Retina (tissue), 1 donor: ENCODE data around the gene SOCS7.
"Not testable (repeated sequence)": the region's sequence is repeated elsewhere in the genome, so short reads cannot be mapped to it uniquely, and the experiment has no call there.

Experiments used
- DNase-seq: peaks from one replicate; pipeline ENCODE4 v3.0.0-alpha.2; 2016

SOCS7 gene

GRCh38 chr17:38421871-38422827, 70.5 kb downstream of the SOCS7 start:
- no peak for DNase-seq

- DNase-seq, result no peak
Measured at GRCh38 chr17:38424297-38424972, 72.8 kb downstream of the SOCS7 start.

- no peak for DNase-seq
Measured at GRCh38 chr17:38425031-38425430, 73.4 kb downstream of the SOCS7 start.

GRCh38 chr17:38425744-38426143, 74.1 kb downstream of the SOCS7 start:
- DNase-seq, result no peak

- DNase-seq, result no peak
Measured at GRCh38 chr17:38426441-38426840, 74.8 kb downstream of the SOCS7 start.

GRCh38 chr17:38427160-38427949, 75.7 kb downstream of the SOCS7 start:
- DNase-seq, result no peak

- no peak for DNase-seq
Measured at GRCh38 chr17:38428112-38428642, 76.5 kb downstream of the SOCS7 start, which contains the start of gene ARHGAP23. Gene ARHGAP23, plus strand, starts transcription at chr17:38428464. Its CDS starts 22 bp downstream, at chr17:38428486.

- DNase-seq, result peak; percentile 63
Measured at GRCh38 chr17:38428643-38429371, 77.2 kb downstream of the SOCS7 start.

- DNase-seq, result peak; percentile 42
Measured at GRCh38 chr17:38429476-38430100, 77.9 kb downstream of the SOCS7 start.

GRCh38 chr17:38430316-38430715, 78.7 kb downstream of the SOCS7 start:
- no peak for DNase-seq

- no peak for DNase-seq
Measured at GRCh38 chr17:38430822-38431221, 79.2 kb downstream of the SOCS7 start.

- no peak for DNase-seq
Measured at GRCh38 chr17:38431346-38432145, 79.9 kb downstream of the SOCS7 start.

- DNase-seq, result no peak
Measured at GRCh38 chr17:38434178-38434665, 82.6 kb downstream of the SOCS7 start.

- DNase-seq, result no peak
Measured at GRCh38 chr17:38435795-38436194, 84.2 kb downstream of the SOCS7 start.

GRCh38 chr17:38436386-38436785, 84.7 kb downstream of the SOCS7 start:
- DNase-seq, result no peak

GRCh38 chr17:38437313-38437712, 85.7 kb downstream of the SOCS7 start:
- not testable (repeated sequence) for DNase-seq

GRCh38 chr17:38439436-38439835, 87.8 kb downstream of the SOCS7 start:
- no peak for DNase-seq

GRCh38 chr17:38440614-38441397, 89.2 kb downstream of the SOCS7 start:
- DNase-seq, result no peak

- no peak for DNase-seq
Measured at GRCh38 chr17:38441429-38442061, 89.9 kb downstream of the SOCS7 start.
